A673 (cell line): ENCODE results near the gene TCF12. TPM values are rescaled to one million over a fixed set of nuclear protein-coding genes. Genes with fewer than 3 reads are reported as not detected.
"Not testable (repeated sequence)": the region's sequence is repeated elsewhere in the genome, so short reads cannot be mapped to it uniquely, and the experiment has no call there.

Source experiments
- BruUV-seq: library from RNA; stranded (reverse); fragments of 400-500 nt; replicated peaks from 2 replicates; lab custom pipeline; 2021; lab: Mats Ljungman, UMichigan
- CTCF ChIA-PET: fragments of 300-600 bp; sonication (Branson Sonifier 250); formaldehyde crosslinking; loops from one replicate; lab custom pipeline; 2022; ENCODE audit warnings: antibody characterized with exemption; lab: Charles Lee
- POLR2A ChIA-PET: fragments of 300-600 bp; sonication (Branson Sonifier 250); formaldehyde crosslinking; loops from one replicate; lab custom pipeline; 2022; ENCODE audit warnings: antibody characterized with exemption; ENCODE audit not compliant: low non-redundant PET; lab: Charles Lee
- DNase-seq: peaks from one replicate; pipeline ENCODE4 v3.0.0-alpha.2; 2015; ENCODE audit warnings: low spot score
- H3K27ac ChIP-seq: fragments of 200-600 bp; sonication (generic); 2 replicates; pipeline ENCODE4 v1.5.1; 2016; ENCODE audit warnings: mixed run types, low read depth, mild to moderate bottlenecking, mixed read lengths, antibody characterized with exemption, low read length; ENCODE audit not compliant: poor library complexity, severe bottlenecking
- H3K27me3 ChIP-seq: fragments of 200-600 bp; sonication (generic); replicated peaks from 2 replicates; pipeline ENCODE4 v1.6.1; 2017; ENCODE audit warnings: mixed run types, low read depth, mild to moderate bottlenecking, mixed read lengths, antibody characterized with exemption, low read length; ENCODE audit not compliant: insufficient read depth, poor library complexity
- H3K36me3 ChIP-seq: fragments of 200-600 bp; sonication (generic); 2 replicates; pipeline ENCODE4 v1.6.1; 2016; ENCODE audit warnings: mixed run types, mild to moderate bottlenecking, mixed read lengths, antibody characterized with exemption, low read length; ENCODE audit not compliant: insufficient read depth, poor library complexity, severe bottlenecking
- H3K4me1 ChIP-seq: fragments of 200-600 bp; sonication (generic); 2 replicates; pipeline ENCODE4 v1.6.1; 2017; ENCODE audit warnings: mixed run types, mild to moderate bottlenecking, mixed read lengths, antibody characterized with exemption, low read length; ENCODE audit not compliant: insufficient read depth, poor library complexity, severe bottlenecking
- H3K4me3 ChIP-seq: fragments of 200-600 bp; sonication (generic); 2 replicates; pipeline ENCODE4 v1.5.1; 2016; ENCODE audit warnings: low read depth, mixed run types, mild to moderate bottlenecking, mixed read lengths, low read length; ENCODE audit not compliant: poor library complexity, severe bottlenecking
- H3K9me3 ChIP-seq: fragments of 200-600 bp; sonication (generic); 2 replicates; pipeline ENCODE4 v1.6.1; 2016; ENCODE audit warnings: mixed run types, low read depth, mild to moderate bottlenecking, mixed read lengths, antibody characterized with exemption, low read length; ENCODE audit not compliant: poor library complexity, severe bottlenecking
- EZH2 ChIP-seq: fragments of 200-600 bp; sonication (generic); IDR thresholded peaks from 2 replicates; pipeline ENCODE4 v1.6.1; 2017; ENCODE audit warnings: borderline replicate concordance, low read depth, mild to moderate bottlenecking, mixed read lengths, antibody characterized with exemption, low read length; ENCODE audit not compliant: poor library complexity, severe bottlenecking
- intact Hi-C: fragments of 100-400 bp; cut with micrococcal nuclease; formaldehyde crosslinking; loops from one replicate; pipeline ENCODE4 v1.10.0; 2022; ENCODE audit not compliant: unreplicated experiment
- total RNA-seq: library from RNA; stranded (reverse); gene quantifications from 2 replicates; pipeline ENCODE4 v1.2.3, GENCODE V29; 2021
- TF ChIP-seq, protein P1 (sequence below): fragments of 300-800, 200-600 bp; sonication (generic); conservative IDR thresholded peaks from 2 replicates; pipeline ENCODE4 v1.5.1; 2017; ENCODE audit warnings: low read depth, mild to moderate bottlenecking, antibody characterized with exemption, low read length, moderate library complexity, mixed read lengths

Gene TCF12
- total RNA-seq, 1 experiment from 2014 or later = 351 TPM

DNA sequence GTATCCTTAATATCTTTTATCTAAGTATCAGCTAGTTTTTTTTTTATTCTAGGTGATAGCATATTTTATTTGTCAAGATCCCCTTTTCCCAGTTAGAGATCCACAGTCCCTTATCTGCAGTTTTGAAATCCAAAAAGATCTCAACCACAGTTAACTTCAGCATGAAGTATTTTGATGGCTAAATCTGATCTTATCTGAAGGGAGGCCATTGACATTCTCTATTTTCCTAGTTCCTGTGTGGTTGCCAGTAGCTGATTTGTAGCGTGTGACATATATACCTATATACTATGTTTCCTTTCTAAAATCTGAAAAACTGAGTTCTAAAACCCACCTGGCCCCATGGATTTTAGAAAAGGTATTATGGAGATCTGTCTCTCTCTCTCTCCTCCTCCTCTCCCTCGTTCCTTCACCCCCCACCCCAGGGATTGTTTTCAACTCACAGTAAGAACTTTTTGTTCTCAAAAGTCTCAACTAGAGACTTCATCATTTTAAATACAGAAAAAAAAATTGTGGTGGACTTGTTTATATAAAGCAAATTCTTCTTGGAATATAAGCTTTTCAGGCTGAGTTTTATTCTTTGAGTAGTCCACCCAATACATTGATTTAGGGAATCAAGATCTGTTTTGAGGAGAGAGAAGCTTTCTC is 12.3 kb downstream of the TCF12 start:
- no peaks in the 10 kb centered on the region for H3K9me3 ChIP-seq
- no peak for TF ChIP-seq EZH2
- TF ChIP-seq, protein P1, sequence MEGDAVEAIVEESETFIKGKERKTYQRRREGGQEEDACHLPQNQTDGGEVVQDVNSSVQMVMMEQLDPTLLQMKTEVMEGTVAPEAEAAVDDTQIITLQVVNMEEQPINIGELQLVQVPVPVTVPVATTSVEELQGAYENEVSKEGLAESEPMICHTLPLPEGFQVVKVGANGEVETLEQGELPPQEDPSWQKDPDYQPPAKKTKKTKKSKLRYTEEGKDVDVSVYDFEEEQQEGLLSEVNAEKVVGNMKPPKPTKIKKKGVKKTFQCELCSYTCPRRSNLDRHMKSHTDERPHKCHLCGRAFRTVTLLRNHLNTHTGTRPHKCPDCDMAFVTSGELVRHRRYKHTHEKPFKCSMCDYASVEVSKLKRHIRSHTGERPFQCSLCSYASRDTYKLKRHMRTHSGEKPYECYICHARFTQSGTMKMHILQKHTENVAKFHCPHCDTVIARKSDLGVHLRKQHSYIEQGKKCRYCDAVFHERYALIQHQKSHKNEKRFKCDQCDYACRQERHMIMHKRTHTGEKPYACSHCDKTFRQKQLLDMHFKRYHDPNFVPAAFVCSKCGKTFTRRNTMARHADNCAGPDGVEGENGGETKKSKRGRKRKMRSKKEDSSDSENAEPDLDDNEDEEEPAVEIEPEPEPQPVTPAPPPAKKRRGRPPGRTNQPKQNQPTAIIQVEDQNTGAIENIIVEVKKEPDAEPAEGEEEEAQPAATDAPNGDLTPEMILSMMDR = no peak
- H3K4me3 ChIP-seq = no peak overlapping the region
- no TSS peak for BruUV-seq
- H3K36me3 ChIP-seq = peaks cover 25% of the 10 kb centered on the region
- no peak for DNase-seq
- no peaks in the 10 kb centered on the region for H3K27me3 ChIP-seq
- H3K27ac ChIP-seq = peak overlapping the region; percentile 25
- ChIA-PET POLR2A (interaction anchor here (0.8 kb wide), 1 partner anchor 201 kb away, joined by 9 read pairs; no protein-coding TSS in a partner anchor), CTCF (no interaction called here)
- intact Hi-C loops = no loop called here
- peaks cover 66% of the 10 kb centered on the region for H3K4me1 ChIP-seq

DNA sequence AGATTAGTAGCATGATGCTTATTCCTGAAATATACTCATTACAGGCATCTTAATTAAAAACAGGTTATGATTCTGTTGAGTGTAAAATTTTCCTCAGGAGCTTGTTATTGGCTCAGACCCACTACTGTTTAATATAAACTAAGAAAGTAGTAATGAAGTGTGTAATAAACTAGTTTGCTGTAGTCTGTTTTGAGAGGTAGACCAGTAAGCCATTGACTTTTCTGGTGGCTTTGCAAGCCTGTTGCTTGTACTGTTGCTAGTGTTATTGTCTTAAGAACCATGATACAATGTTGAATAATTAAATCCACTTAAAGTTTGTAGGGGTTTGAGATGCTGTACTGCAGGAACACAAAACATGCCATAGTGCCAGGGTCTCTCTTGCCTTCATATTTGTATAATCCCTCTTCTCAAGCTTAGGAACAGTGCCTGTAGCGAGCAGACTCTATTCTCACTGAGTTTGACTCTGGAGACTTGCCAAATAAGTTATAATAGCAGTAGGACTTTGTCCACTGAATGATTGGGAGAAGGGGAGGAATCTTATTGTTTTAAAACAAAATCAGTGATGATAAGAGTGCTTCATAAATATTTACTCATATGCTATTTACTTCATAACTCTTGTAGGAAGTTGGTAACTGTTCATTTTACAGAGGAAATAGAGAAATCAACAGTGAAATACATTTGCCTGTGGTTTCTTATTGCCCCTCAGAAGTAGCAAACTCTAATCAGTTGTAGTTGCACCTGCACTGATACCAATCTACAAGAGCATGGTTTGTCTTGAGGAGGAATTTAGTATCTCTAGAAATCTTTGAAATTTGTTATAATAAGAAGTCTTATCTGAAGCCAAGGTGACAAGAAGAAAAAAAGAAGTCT is 13.4 kb downstream of the TCF12 start:
- CTCF ChIA-PET = no interaction called here
- intact Hi-C loops = no loop called here
- no peak overlapping the region for H3K4me3 ChIP-seq
- POLR2A ChIA-PET = interaction anchor here (0.8 kb wide), 1 partner anchor 200 kb away, joined by 9 read pairs; no protein-coding TSS in a partner anchor
- no TSS peak for BruUV-seq
- no peaks in the 10 kb centered on the region for H3K27me3 ChIP-seq
- no peak for TF ChIP-seq EZH2
- TF ChIP-seq, protein P1 = no peak
- no peaks in the 10 kb centered on the region for H3K9me3 ChIP-seq
- DNase-seq = peak; percentile 41
- H3K4me1 ChIP-seq = peaks cover 55% of the 10 kb centered on the region
- H3K27ac ChIP-seq = no peak overlapping the region
- H3K36me3 ChIP-seq = peaks cover 21% of the 10 kb centered on the region

DNA sequence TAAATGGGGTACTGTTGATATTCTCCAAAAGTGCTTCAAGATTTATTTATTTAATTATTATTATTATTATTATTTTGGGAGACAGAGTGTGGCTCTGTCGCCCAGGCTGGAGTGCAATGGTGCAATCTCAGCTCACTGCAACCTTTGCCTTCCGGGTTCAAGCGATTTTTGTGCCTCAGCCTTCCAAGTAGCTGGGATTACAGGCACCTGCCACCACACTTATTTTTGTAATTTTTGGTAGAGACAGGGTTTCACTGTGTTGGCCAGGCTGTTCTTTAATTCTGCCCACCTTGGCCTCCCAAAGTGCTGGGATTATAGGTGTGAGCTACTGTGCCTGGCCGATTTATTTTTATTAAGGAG is 14.0 kb downstream of the TCF12 start:
- POLR2A ChIA-PET, CTCF ChIA-PET: not testable (repeated sequence)

More for the DNA sequence above, 14.0 kb downstream of the TCF12 start:
- H3K27me3 ChIP-seq, DNase-seq, H3K4me3 ChIP-seq, intact Hi-C loops, H3K9me3 ChIP-seq, H3K27ac ChIP-seq, BruUV-seq: not testable (repeated sequence)
- Histone ChIP-seq H3K36me3 (peaks cover 21% of the 10 kb centered on the region), H3K4me1 (peaks cover 49% of the 10 kb centered on the region)
